K562 (cell line): ENCODE results near the gene ATXN3. TPM values are rescaled to one million over a fixed set of nuclear protein-coding genes. Genes with fewer than 3 reads are reported as not detected.
A peak's percentile ranks its signal among the peaks of the same experiment; 100 is the strongest.

Experiments
- ATAC-seq: fragments of 200-7000 bp; cut with Tn5 transposase; 3 replicates; pipeline ENCODE4 v1.9.1; 2020; ENCODE audit warnings: moderate library complexity
- BruUV-seq: library from RNA; stranded (reverse); fragments of 400-500 nt; replicated peaks from 2 replicates; lab custom pipeline; 2021; lab: Mats Ljungman, UMichigan
- CTCF ChIA-PET: fragments of 300-600 bp; formaldehyde crosslinking; extraction: SDS; loops from one replicate; lab custom pipeline; 2021; ENCODE audit warnings: low intra/inter-chr PET ratio; lab: Yijun Ruan, JAX
- POLR2A ChIA-PET: fragments of 300-600, 350-650 bp; sonication (Branson Sonifier 250); formaldehyde crosslinking; extraction: SDS; loops from one replicate; lab custom pipeline; 2021; ENCODE audit warnings: antibody characterized with exemption, inconsistent platforms; lab: Yijun Ruan, JAX
- DNase-seq, 4 experiments: peaks; one replicate each; pipeline versions ENCODE4 v3.0.0 to v3.0.0-alpha.2; 2011 to 2018; ENCODE audit warnings: low spot score in 3 of 4, mixed read lengths in 3 of 4; ENCODE audit errors: extremely low read depth in 1 of 4
- FAIRE-seq: peaks from 2 replicates; lab custom pipeline; 2011; peaks lifted over from hg19 to GRCh38; lab: Jason Lieb, UNC
- H2AFZ ChIP-seq: 2 replicates; pipeline ENCODE4 v1.6.0; 2011; ENCODE audit warnings: low read depth, low read length, control low read depth, inconsistent platforms
- H3K27ac ChIP-seq: fragments of 200-600 bp; 3 replicates; pipeline ENCODE4 v1.8.0; 2011; ENCODE audit warnings: low read depth, mild to moderate bottlenecking, control low read depth, inconsistent platforms, low read length, moderate library complexity, mixed read lengths; ENCODE audit errors: extremely low read depth
- H3K27me3 ChIP-seq, 2 experiments: fragments of 300-600 bp in 1 of 2; 2 replicates in 1 of 2; 3 replicates in 1 of 2; pipeline versions ENCODE4 v1.6.0 to v1.8.0; 2011; ENCODE audit warnings: inconsistent platforms in 2 of 2, low read length in 2 of 2, mild to moderate bottlenecking in 1 of 2, mixed read lengths in 1 of 2, moderate library complexity in 1 of 2; ENCODE audit not compliant: control insufficient read depth in 2 of 2, insufficient read depth in 2 of 2
- H3K36me3 ChIP-seq: fragments of 300-600 bp; 3 replicates; pipeline ENCODE4 v1.8.0; 2011; ENCODE audit warnings: mild to moderate bottlenecking, low read length, inconsistent platforms; ENCODE audit not compliant: control insufficient read depth, insufficient read depth
- H3K4me1 ChIP-seq, 2 experiments: fragments of 200-600 bp in 1 of 2; replicated peaks in 1 of 2; 2 replicates in 1 of 2; 3 replicates in 1 of 2; pipeline versions ENCODE4 v1.5.1 to v1.8.0; 2011; ENCODE audit warnings: inconsistent platforms in 2 of 2, low read length in 2 of 2, mild to moderate bottlenecking in 1 of 2, mixed read lengths in 1 of 2, moderate library complexity in 1 of 2; ENCODE audit not compliant: control insufficient read depth in 2 of 2, insufficient read depth in 2 of 2
- H3K4me2 ChIP-seq: 2 replicates; pipeline ENCODE4 v1.6.1; 2011; ENCODE audit warnings: low read length, control low read depth, inconsistent platforms, mixed read lengths; ENCODE audit not compliant: insufficient read depth
- H3K4me3 ChIP-seq: fragments of 200-600 bp; sonication (generic), shearing (Covaris generic); 2 replicates; pipeline ENCODE4 v1.5.1; 2016; ENCODE audit warnings: control low read depth, inconsistent platforms
- H3K79me2 ChIP-seq: fragments of 200-600 bp; 3 replicates; pipeline ENCODE4 v1.8.0; 2011; ENCODE audit warnings: low read length, inconsistent platforms; ENCODE audit not compliant: control insufficient read depth, insufficient read depth
- H3K9ac ChIP-seq, 2 experiments: 2 replicates each; pipeline versions ENCODE4 v1.6.0 to v1.6.1; 2011; ENCODE audit warnings: low read depth in 2 of 2, low read length in 2 of 2, control low read depth in 1 of 2, inconsistent platforms in 1 of 2, mild to moderate bottlenecking in 1 of 2, mixed read lengths in 1 of 2; ENCODE audit not compliant: insufficient read depth in 1 of 2
- H3K9me1 ChIP-seq: one replicate; pipeline ENCODE4 v1.6.0; 2011; ENCODE audit warnings: inconsistent platforms, mild to moderate bottlenecking, low read length, moderate library complexity; ENCODE audit not compliant: control insufficient read depth, insufficient read depth
- H3K9me3 ChIP-seq: replicated peaks from 2 replicates; pipeline ENCODE4 v1.5.1; 2011; ENCODE audit warnings: low read depth, low read length, inconsistent platforms; ENCODE audit not compliant: control insufficient read depth, insufficient read depth
- H4K20me1 ChIP-seq: replicated peaks from 2 replicates; pipeline ENCODE4 v1.6.1; 2011; ENCODE audit warnings: low read length, inconsistent platforms, mixed read lengths; ENCODE audit not compliant: control insufficient read depth, insufficient read depth
- CC2D1A ChIP-seq: fragments of 450-650 bp; IDR thresholded peaks from 2 replicates; pipeline ENCODE4 v1.6.1; 2017; ENCODE audit warnings: mild to moderate bottlenecking
- DNMT1 ChIP-seq: fragments of 450-650 bp; IDR thresholded peaks from 2 replicates; pipeline ENCODE4 v1.6.1; 2016; ENCODE audit warnings: antibody characterized with exemption, mild to moderate bottlenecking
- KDM2B ChIP-seq: fragments of 250-450 bp; sonication (Bioruptor Pico); IDR thresholded peaks from 2 replicates; pipeline ENCODE4 v1.8.0; 2021; ENCODE audit warnings: mild to moderate bottlenecking, moderate library complexity
- NCOA2 ChIP-seq, 2 experiments: fragments of 450-650 bp; IDR thresholded peaks; 2 replicates each; pipeline ENCODE4 v1.6.1; 2018; ENCODE audit warnings: mild to moderate bottlenecking in 2 of 2, moderate library complexity in 1 of 2; ENCODE audit not compliant: partially characterized antibody in 2 of 2
- RBBP5 ChIP-seq: fragments of 200-600 bp; sonication (generic); IDR thresholded peaks from 2 replicates; pipeline ENCODE4 v1.6.1; 2012; ENCODE audit warnings: borderline replicate concordance, mild to moderate bottlenecking, low read length, control low read depth, inconsistent platforms; ENCODE audit not compliant: insufficient read depth, poor library complexity, severe bottlenecking
- SOX6 ChIP-seq: fragments of 450-650 bp; IDR thresholded peaks from 2 replicates; pipeline ENCODE4 v1.6.1; 2014; ENCODE audit warnings: mild to moderate bottlenecking
- THRAP3 ChIP-seq: fragments of 450-650 bp; IDR thresholded peaks from 2 replicates; pipeline ENCODE4 v1.6.1; 2016; ENCODE audit warnings: mild to moderate bottlenecking, inconsistent platforms, borderline replicate concordance
- ZBTB1 ChIP-seq: sonication (generic); formaldehyde crosslinking; IDR thresholded peaks from 2 replicates; pipeline ENCODE4 v1.8.1; 2023; ENCODE audit warnings: missing genetic modification reagents, low read depth, mild to moderate bottlenecking, borderline replicate concordance
- ZNF140 ChIP-seq: fragments of 250-450 bp; sonication (Bioruptor Pico); IDR thresholded peaks from 2 replicates; pipeline ENCODE4 v1.8.0; 2021; ENCODE audit warnings: moderate library complexity, mild to moderate bottlenecking, inconsistent platforms
- ZNF444 ChIP-seq: fragments of 250-450 bp; sonication (Bioruptor Pico); IDR thresholded peaks from 2 replicates; pipeline ENCODE4 v1.4.0; 2020; ENCODE audit warnings: mild to moderate bottlenecking, moderate library complexity
- ZNF551 ChIP-seq: fragments of 250-450 bp; sonication (Bioruptor Pico); IDR thresholded peaks from 2 replicates; pipeline ENCODE4 v1.5.0; 2021; ENCODE audit warnings: mild to moderate bottlenecking, moderate library complexity
- WGBS: fragments of 100-300 bp; shearing (Covaris generic); methylation state at CpG from one replicate; pipeline ENCODE4 v1.1.6; 2016; ENCODE audit warnings: low coverage, mixed read lengths; ENCODE audit not compliant: insufficient coverage; ENCODE audit errors: missing lambda C conversion rate; 5-methylcytosine and 5-hydroxymethylcytosine counted together
- in situ Hi-C: fragments of 300-500 bp; cut with MboI; formaldehyde crosslinking; loops from 4 replicates; pipeline ENCODE4 v1.15.0; 2018; ENCODE audit warnings: inconsistent platforms, mixed read lengths
- intact Hi-C: fragments of 100-400 bp; cut with micrococcal nuclease; formaldehyde crosslinking; loops from 2 replicates; pipeline ENCODE4 v1.14.2; 2022
- polyA plus RNA-seq, 8 experiments: library from polyadenylated mRNA; depleted of rRNA in 4 of 8; stranded (reverse) in 5 of 8; unstranded in 3 of 8; fragments of >200 nt; fragmentation: Nextera tagmentation in 2 of 8; fragmentation: Illumina TruSeq in 1 of 8; extraction: Ambion mirVana in 2 of 8; extraction: Trizol in 1 of 8; gene quantifications; 2 replicates each; pipeline versions ENCODE4 v1.2.1 to v1.2.3, GENCODE V29; 2011 to 2014; ENCODE audit warnings: inconsistent platforms in 1 of 8, missing spikeins in 1 of 8
- total RNA-seq, 7 experiments: library from RNA; depleted of rRNA in 6 of 7; stranded (reverse); fragments of >200 nt in 6 of 7; fragmentation: Illumina TruSeq in 2 of 7; extraction: Trizol in 2 of 7; gene quantifications; 2 replicates each; pipeline versions ENCODE4 v1.2.1 to v1.2.3, GENCODE V29; 2011 to 2021; ENCODE audit warnings: low replicate concordance in 1 of 7
- TF ChIP-seq, protein P1 (sequence below), 2 experiments: fragments of 450-650 bp in 1 of 2; sonication (generic) in 1 of 2; formaldehyde crosslinking in 1 of 2; IDR thresholded peaks in 1 of 2; conservative IDR thresholded peaks in 1 of 2; 2 replicates each; pipeline versions ENCODE4 v1.6.1 to v1.8.1; 2016 to 2023; ENCODE audit warnings: mild to moderate bottlenecking in 2 of 2, moderate library complexity in 2 of 2, inconsistent platforms in 1 of 2, missing genetic modification reagents in 1 of 2

Gene ATXN3
- total and polyA plus RNA-seq, 9 of the 15 experiments (the other 6 are each of a cell fraction or from before 2014, with no cell fraction given): 11.3 to 25.0 (median 14.6) TPM

GRCh38 chr14:92041203-92041602 is 65.2 kb downstream of the ATXN3 start:
- CTCF ChIA-PET: no interaction called here
- peaks cover 0 to 5% of the 10 kb centered on the region in 2 experiments; a peak in 1 of 5 replicates for H3K4me1 ChIP-seq
- in situ Hi-C loops: no loop called here
- BruUV-seq: no TSS peak
- POLR2A ChIA-PET: interaction anchor here (2.6 kb wide), 1 partner anchor 65 kb away, joined by 9 read pairs; the partner anchor contains the start of gene ATXN3
- H4K20me1 ChIP-seq: peaks cover 4% of the 10 kb centered on the region; the same call in 1 of the 2 replicates
- intact Hi-C loops: no loop called here
- no peak overlapping the region for H2AFZ ChIP-seq
- TF ChIP-seq SOX6 (no peak), THRAP3 (no peak), CC2D1A (no peak), ZNF140 (CRISPR knock-in tag) (no peak), RBBP5 (no peak), DNMT1 (no peak), ZNF444 (no peak), ZBTB1 (no peak), NCOA2 (IDR thresholded peaks at IDR 0.05; ENCODE audit: partially characterized antibody in 2 of 2) (no peak), ZNF551 (CRISPR knock-in tag) (no peak), KDM2B (CRISPR knock-in tag) (no peak)
- TF ChIP-seq, protein P1, sequence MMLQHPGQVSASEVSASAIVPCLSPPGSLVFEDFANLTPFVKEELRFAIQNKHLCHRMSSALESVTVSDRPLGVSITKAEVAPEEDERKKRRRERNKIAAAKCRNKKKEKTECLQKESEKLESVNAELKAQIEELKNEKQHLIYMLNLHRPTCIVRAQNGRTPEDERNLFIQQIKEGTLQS (IDR thresholded peaks at IDR 0.05): no peak
- TF ChIP-seq, protein P1 (CRISPR knock-in tag; conservative IDR thresholded peaks at IDR 0.05): no peak
- TF ChIP-seq, all 486 proteins: peak for 0
- 0 out of 3 replicates have a peak, but pooled peaks cover 5% of the 10 kb centered on the region for H3K36me3 ChIP-seq
- no peaks in the 10 kb centered on the region for H3K27me3 ChIP-seq
- no peaks in the 10 kb centered on the region for H3K9me1 ChIP-seq
- H3K79me2 ChIP-seq: peaks cover 46% of the 10 kb centered on the region
- no peak for ATAC-seq
- peak overlapping the region; percentile 94 for H3K4me3 ChIP-seq
- FAIRE-seq: no peak
- 92% methylated on average over 3 of the region's 10 CpGs for WGBS
- peak overlapping the region; percentile 96; the same call in 1 of the 2 replicates for H3K4me2 ChIP-seq
- no peak for DNase-seq
- H3K9ac ChIP-seq: no peak overlapping the region
- no peak overlapping the region; the same call in 2 of the 3 replicates for H3K27ac ChIP-seq
- no peaks in the 10 kb centered on the region for H3K9me3 ChIP-seq
